ENCODE data around the gene TRAPPC13. TPM values are rescaled to one million over a fixed set of nuclear protein-coding genes. Genes with fewer than 3 reads are reported as not detected.
"Not testable (repeated sequence)": the region's sequence is repeated elsewhere in the genome, so short reads cannot be mapped to it uniquely, and the experiment has no call there.

The TRAPPC13 gene, protein sequence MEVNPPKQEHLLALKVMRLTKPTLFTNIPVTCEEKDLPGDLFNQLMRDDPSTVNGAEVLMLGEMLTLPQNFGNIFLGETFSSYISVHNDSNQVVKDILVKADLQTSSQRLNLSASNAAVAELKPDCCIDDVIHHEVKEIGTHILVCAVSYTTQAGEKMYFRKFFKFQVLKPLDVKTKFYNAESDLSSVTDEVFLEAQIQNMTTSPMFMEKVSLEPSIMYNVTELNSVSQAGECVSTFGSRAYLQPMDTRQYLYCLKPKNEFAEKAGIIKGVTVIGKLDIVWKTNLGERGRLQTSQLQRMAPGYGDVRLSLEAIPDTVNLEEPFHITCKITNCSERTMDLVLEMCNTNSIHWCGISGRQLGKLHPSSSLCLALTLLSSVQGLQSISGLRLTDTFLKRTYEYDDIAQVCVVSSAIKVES
- 10 to 100 TPM; 12.3 to 20.7 TPM for total RNA-seq

- Mint-ChIP-seq H3K27ac (peak within 1 kb of the TSS; percentile 97), H3K27me3 (no peaks in the 10 kb centered on the region), H3K36me3 (ENCODE audit: low read depth) (peaks cover 20% of the 10 kb centered on the region), H3K9me3 (no peaks in the 10 kb centered on the region), H3K4me1 (peaks cover 9% of the 10 kb centered on the region), H3K4me3 (peak within 1 kb of the TSS; percentile 99)
- ATAC-seq (replicated peaks): peak; percentile 80
Measured at GRCh38 chr5:65624571-65625555, at the start of gene TRAPPC13, which contains the start of gene SHLD3. Gene TRAPPC13 (plus strand): TSS chr5:65625027. CDS start chr5:65625061, 34 bp downstream. Gene SHLD3 (plus strand): TSS chr5:65625027. CDS start chr5:65629588, 4,561 bp downstream.

DNA sequence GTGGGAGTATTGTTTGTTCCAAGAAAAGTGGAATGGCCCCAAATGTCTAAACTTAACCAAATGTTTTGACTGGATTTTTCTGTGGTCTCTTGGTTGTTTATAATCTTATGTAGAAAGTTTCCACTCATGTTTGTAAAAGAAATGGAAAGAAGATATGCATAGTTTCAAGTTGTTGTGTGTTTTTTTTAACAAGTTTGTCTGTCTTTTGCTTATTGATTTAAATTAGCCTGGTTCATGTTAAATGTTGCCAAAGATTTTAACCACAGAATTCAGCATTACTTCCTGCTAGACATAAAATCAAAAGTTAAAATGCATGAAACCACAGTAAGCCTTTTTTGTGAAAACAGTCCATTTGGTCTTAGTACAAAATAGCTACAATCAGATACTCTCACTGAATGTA is 47.7 kb upstream of the TRAPPC13 start:
- H3K4me3 Mint-ChIP-seq: no peak overlapping the region
- ATAC-seq (replicated peaks): no peak
- H3K27ac Mint-ChIP-seq: peak overlapping the region; percentile 71
- peaks cover 96% of the 10 kb centered on the region for H3K36me3 Mint-ChIP-seq (ENCODE audit: low read depth)
- H3K27me3 Mint-ChIP-seq: no peaks in the 10 kb centered on the region
- peaks cover 12% of the 10 kb centered on the region for H3K4me1 Mint-ChIP-seq
- no peaks in the 10 kb centered on the region for H3K9me3 Mint-ChIP-seq

DNA sequence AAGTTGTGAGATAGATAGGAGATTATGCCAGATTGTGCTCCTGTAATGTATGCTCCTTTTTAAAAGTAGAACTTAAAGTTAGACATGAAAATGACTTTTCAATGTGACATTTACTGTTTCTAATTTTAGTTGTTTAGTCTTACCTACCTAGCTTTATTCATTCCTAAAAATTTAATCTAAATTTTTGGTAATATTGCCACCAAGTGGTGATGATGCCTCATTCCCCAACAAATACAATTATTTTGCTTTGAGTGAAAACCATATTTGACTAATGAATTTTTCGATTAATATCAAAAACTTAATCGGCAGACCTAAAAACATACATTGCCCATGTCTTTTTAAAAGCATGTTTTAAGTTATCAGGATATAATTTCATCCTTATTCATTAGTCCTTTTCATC is 36.1 kb upstream of the TRAPPC13 start:
- Mint-ChIP-seq H3K4me3 (no peak overlapping the region), H3K36me3 (ENCODE audit: low read depth) (peaks cover 83% of the 10 kb centered on the region), H3K27ac (no peak overlapping the region), H3K27me3 (no peaks in the 10 kb centered on the region), H3K9me3 (no peaks in the 10 kb centered on the region), H3K4me1 (no peaks in the 10 kb centered on the region)
- no peak for ATAC-seq (replicated peaks)

DNA sequence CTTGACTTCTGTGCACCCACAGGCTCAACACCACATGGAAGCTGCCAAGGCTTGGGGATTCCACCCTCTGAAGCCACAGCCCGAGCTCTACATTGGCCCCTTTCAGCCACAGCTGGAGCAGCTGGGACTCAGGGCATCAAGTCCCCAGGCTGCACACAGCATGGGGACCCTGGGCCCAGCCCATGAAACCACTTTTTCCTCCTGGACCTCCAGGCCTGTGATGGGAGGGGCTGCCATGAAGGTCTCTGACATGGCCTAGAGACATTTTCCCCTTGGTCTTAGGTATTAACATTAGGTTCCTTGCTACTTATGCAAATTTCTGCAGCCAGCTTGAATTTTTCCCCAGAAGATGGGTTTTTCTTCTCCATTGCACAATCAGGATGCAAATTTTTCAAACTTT is 23.1 kb upstream of the TRAPPC13 start:
- not testable (repeated sequence) for H3K27ac Mint-ChIP-seq; H3K4me3 Mint-ChIP-seq; H3K27me3 Mint-ChIP-seq; H3K4me1 Mint-ChIP-seq; ATAC-seq (replicated peaks); H3K9me3 Mint-ChIP-seq
- H3K36me3 Mint-ChIP-seq (ENCODE audit: low read depth): peaks cover 99% of the 10 kb centered on the region

DNA sequence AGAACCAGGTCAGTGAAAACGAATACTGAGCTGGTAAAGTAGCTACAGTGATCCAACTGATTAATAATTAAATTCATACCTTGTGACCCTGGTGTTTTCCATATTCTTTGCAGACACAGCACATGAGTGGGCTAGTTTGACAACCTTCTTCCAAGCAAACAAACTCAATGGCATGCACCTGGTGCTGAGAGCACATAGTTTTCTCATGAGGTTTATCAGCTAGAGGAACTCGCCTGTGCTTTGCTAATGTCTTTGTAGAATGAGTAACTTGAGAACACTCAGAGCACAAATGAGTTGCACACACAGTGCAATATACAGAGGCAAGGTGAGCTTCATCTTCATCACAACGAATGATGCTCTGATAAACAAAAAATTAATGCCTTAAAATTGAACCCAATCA is 13.3 kb upstream of the TRAPPC13 start:
- no peaks in the 10 kb centered on the region for H3K4me1 Mint-ChIP-seq
- no peaks in the 10 kb centered on the region for H3K27me3 Mint-ChIP-seq
- no peak overlapping the region for H3K27ac Mint-ChIP-seq
- H3K4me3 Mint-ChIP-seq: no peak overlapping the region
- no peak for ATAC-seq (replicated peaks)
- H3K36me3 Mint-ChIP-seq (ENCODE audit: low read depth): peaks cover 92% of the 10 kb centered on the region
- H3K9me3 Mint-ChIP-seq: no peaks in the 10 kb centered on the region

DNA sequence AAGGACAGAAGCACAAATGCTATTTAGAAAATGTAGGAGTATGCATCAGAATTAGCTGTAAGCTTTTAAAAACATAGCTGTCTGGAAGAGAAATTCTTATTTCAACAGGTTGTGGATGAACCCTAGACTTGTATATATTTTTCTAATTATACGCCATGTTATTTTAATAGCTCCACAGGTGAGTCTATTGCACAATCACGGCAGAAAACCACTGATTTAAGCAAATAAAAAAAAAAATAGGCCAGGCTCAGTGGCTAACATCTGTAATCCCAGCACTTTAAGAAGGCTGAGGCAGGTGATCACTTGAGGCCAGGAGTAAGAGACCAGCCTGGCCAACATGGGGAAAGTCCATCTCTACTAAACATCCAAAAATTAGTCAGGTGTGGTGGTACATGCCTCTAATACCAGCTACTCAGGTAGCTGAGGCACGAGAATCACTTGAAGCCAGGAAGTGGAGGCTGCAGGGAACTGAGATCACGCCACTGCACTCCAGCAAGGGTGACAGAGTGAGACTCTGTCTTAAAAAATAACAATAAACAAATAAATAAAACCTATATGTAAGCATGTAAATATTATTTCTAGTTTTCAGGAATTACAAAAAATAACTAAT is 12.4 kb upstream of the TRAPPC13 start:
- no peaks in the 10 kb centered on the region for H3K4me1 Mint-ChIP-seq

DNA sequence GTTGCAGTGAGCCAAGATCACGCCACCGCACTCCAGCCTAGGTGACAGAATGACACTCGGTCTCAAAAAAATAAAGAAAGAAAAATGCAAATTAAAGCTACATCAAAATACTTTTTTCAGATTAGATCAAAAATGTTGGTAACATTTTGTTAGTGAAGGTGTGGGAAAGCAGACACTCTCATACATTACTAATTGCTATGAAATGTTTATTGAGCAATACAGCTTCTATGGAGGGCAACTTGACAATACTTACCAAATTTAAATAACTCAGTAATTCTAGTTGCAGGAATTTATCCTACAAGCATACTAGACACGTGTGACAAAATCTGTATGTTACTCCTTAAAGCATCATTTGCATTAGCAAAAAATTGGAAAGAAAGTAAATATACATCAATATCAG is 4.8 kb upstream of the TRAPPC13 start:
- H3K36me3 Mint-ChIP-seq (ENCODE audit: low read depth): peaks cover 25% of the 10 kb centered on the region
- H3K4me3 Mint-ChIP-seq: no peak overlapping the region
- no peaks in the 10 kb centered on the region for H3K4me1 Mint-ChIP-seq
- H3K27ac Mint-ChIP-seq: no peak overlapping the region
- ATAC-seq (replicated peaks): no peak
- no peaks in the 10 kb centered on the region for H3K27me3 Mint-ChIP-seq
- H3K9me3 Mint-ChIP-seq: no peaks in the 10 kb centered on the region

More for the DNA sequence above, 12.4 kb upstream of the TRAPPC13 start:
- no peak for ATAC-seq (replicated peaks)
- Mint-ChIP-seq H3K27me3 (no peaks in the 10 kb centered on the region), H3K27ac (no peak overlapping the region), H3K9me3 (no peaks in the 10 kb centered on the region), H3K36me3 (ENCODE audit: low read depth) (peaks cover 87% of the 10 kb centered on the region), H3K4me3 (no peak overlapping the region)

DNA sequence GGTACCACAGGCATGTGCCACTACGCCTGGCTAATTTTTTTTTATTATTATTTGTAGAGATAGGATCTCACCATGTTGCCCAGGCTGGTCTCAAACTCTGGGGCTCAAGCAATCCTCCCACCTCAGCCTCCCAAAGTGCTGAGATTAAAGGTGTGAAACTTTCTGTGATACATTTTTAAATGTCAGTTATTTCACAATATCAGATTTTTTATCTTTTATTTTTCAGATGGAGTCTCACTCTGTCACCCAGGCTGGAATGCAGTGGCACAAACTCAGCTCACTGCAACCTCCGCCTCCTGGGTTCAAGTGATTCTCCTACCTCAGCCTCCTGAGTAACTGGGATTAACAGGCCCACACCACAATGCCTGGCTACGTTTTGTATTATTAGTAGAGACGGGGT is 2.9 kb upstream of the TRAPPC13 start:
- not testable (repeated sequence) for H3K4me1 Mint-ChIP-seq; ATAC-seq (replicated peaks); H3K9me3 Mint-ChIP-seq; H3K27me3 Mint-ChIP-seq; H3K27ac Mint-ChIP-seq
- peak overlapping the region; percentile 99 for H3K4me3 Mint-ChIP-seq
- peaks cover 12% of the 10 kb centered on the region for H3K36me3 Mint-ChIP-seq (ENCODE audit: low read depth)

DNA sequence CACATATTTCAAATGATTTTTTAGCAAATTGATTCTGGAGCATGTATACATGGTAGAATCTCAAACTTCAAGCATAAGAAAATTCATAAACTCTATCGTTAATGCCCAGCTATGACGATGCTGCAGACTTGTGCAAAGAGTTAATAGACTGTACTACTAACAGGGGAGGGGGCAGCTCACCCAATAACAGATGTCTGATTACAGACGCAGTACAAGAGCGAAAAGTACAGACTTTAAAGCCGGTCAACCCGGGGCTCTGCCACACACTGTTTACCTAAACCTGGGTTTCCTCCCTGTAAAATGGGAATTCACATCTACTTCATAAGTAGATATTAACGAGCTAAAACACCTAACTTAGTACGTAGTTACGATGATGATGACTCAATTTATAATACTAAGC is 1.3 kb upstream of the TRAPPC13 start:
- no peak for ATAC-seq (replicated peaks)
- peaks cover 4% of the 10 kb centered on the region for H3K4me1 Mint-ChIP-seq
- peaks cover 12% of the 10 kb centered on the region for H3K36me3 Mint-ChIP-seq (ENCODE audit: low read depth)
- peak overlapping the region; percentile 97 for H3K27ac Mint-ChIP-seq
- H3K4me3 Mint-ChIP-seq: peak overlapping the region; percentile 99
- no peaks in the 10 kb centered on the region for H3K27me3 Mint-ChIP-seq
- H3K9me3 Mint-ChIP-seq: no peaks in the 10 kb centered on the region

DNA sequence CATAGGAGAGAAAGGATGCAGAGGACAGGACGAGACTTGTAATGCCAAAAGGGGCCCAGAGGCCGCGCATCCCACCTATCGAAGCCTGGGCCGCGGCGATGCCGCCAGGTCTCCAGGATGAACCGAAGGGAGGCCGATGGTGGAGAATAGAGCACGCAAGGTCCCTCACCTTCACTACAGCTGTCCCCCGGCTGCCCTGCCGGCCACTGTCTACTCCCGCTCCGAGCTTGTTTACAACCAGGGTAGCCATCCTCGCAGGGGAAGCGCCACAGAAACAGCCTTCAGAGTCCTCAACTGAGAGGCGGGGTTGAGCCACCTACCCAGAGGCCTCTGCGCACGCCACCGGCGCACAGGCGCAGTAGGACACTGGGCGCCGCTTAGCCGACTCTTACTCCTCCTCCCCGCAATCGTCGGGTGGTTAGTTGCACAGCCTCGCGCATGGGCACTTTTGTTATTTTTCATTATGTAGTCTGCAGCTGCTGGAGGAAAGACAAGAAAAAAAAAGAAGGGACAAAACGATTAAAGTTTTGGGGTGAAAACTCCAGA is 729 bp upstream of the TRAPPC13 start, which contains the start of gene TRIM23:
TSS of gene TRIM23 (minus strand) at position 309 of the 546 bp plus-strand sequence. CDS start at position 250, 59 bp downstream.
- Mint-ChIP-seq H3K36me3 (ENCODE audit: low read depth) (peaks cover 13% of the 10 kb centered on the region), H3K4me1 (peaks cover 4% of the 10 kb centered on the region), H3K4me3 (peak within 1 kb of the TSS; percentile 99), H3K27ac (peak within 1 kb of the TSS; percentile 97), H3K9me3 (no peaks in the 10 kb centered on the region), H3K27me3 (no peaks in the 10 kb centered on the region)
- ATAC-seq (replicated peaks): peak; percentile 98

GRCh38 chr5:65625743-65626142 is 916 bp downstream of the TRAPPC13 start:
- Mint-ChIP-seq H3K27me3 (no peaks in the 10 kb centered on the region), H3K4me3 (peak overlapping the region; percentile 99), H3K36me3 (ENCODE audit: low read depth) (peaks cover 26% of the 10 kb centered on the region), H3K4me1 (peaks cover 9% of the 10 kb centered on the region), H3K27ac (peak overlapping the region; percentile 97), H3K9me3 (no peaks in the 10 kb centered on the region)
- ATAC-seq (replicated peaks): no peak

GRCh38 chr5:65630981-65631380 is 6.2 kb downstream of the TRAPPC13 start:
- no peaks in the 10 kb centered on the region for H3K27me3 Mint-ChIP-seq
- peaks cover 39% of the 10 kb centered on the region for H3K36me3 Mint-ChIP-seq (ENCODE audit: low read depth)
- no peak overlapping the region for H3K27ac Mint-ChIP-seq
- ATAC-seq (replicated peaks): no peak
- peaks cover 7% of the 10 kb centered on the region for H3K4me1 Mint-ChIP-seq
- H3K4me3 Mint-ChIP-seq: no peak overlapping the region
- no peaks in the 10 kb centered on the region for H3K9me3 Mint-ChIP-seq

DNA sequence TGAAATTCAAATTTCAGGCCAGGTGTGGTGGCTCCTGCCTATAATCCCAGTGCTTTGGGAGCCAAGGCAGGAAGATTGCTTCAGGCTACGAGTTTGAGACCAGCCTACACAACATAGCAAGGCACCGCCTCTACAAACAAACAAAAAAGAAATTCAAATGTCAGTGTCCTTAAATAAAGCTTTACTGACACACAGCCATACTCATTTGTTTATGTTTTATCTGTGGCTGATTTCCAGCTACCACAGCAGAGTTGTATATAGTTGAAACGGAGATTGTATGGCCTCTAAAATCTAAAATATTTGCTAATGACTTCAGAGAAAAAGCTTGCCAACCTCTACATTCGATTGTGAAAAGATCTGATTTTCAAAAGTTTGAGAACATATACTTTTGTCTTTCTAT is 15.4 kb downstream of the TRAPPC13 start:
- no peaks in the 10 kb centered on the region for H3K27me3 Mint-ChIP-seq
- H3K27ac Mint-ChIP-seq: no peak overlapping the region
- H3K4me3 Mint-ChIP-seq: no peak overlapping the region
- H3K9me3 Mint-ChIP-seq: no peaks in the 10 kb centered on the region
- ATAC-seq (replicated peaks): no peak
- no peaks in the 10 kb centered on the region for H3K4me1 Mint-ChIP-seq
- peaks cover 73% of the 10 kb centered on the region for H3K36me3 Mint-ChIP-seq (ENCODE audit: low read depth)

GRCh38 chr5:65646938-65647337 is 22.1 kb downstream of the TRAPPC13 start:
- Mint-ChIP-seq H3K4me3 (no peak overlapping the region), H3K4me1 (no peaks in the 10 kb centered on the region), H3K27me3 (no peaks in the 10 kb centered on the region)

More at GRCh38 chr5:65646938-65647337, 22.1 kb downstream of the TRAPPC13 start:
- Mint-ChIP-seq H3K27ac (no peak overlapping the region), H3K36me3 (ENCODE audit: low read depth) (peaks cover 68% of the 10 kb centered on the region), H3K9me3 (no peaks in the 10 kb centered on the region)
- ATAC-seq (replicated peaks): no peak
